Neuronal stem cell (in vitro differentiated cells): ENCODE results near the gene RNF152.

Experiments used
- DNase-seq: peaks from one replicate; pipeline ENCODE4 v3.0.0-alpha.2; 2013; ENCODE audit warnings: low spot score
- H2AFZ ChIP-seq: one replicate; pipeline ENCODE4 v1.6.1; 2013; ENCODE audit warnings: mild to moderate bottlenecking, low read length, inconsistent platforms
- H2AK5ac ChIP-seq: 2 replicates; pipeline ENCODE4 v1.6.1; 2013; ENCODE audit warnings: low read depth, mild to moderate bottlenecking, inconsistent platforms, low read length, moderate library complexity, mixed read lengths
- H2BK120ac ChIP-seq: 2 replicates; pipeline ENCODE4 v1.6.1; 2013; ENCODE audit warnings: low read depth, mild to moderate bottlenecking, inconsistent platforms, low read length, moderate library complexity, mixed read lengths
- H2BK12ac ChIP-seq: one replicate; pipeline ENCODE4 v1.6.1; 2013; ENCODE audit warnings: low read length, inconsistent platforms
- H2BK15ac ChIP-seq: 2 replicates; pipeline ENCODE4 v1.6.1; 2013; ENCODE audit warnings: mild to moderate bottlenecking, low read length, inconsistent platforms, mixed read lengths
- H2BK5ac ChIP-seq: one replicate; pipeline ENCODE4 v1.6.1; 2013; ENCODE audit warnings: inconsistent platforms, mild to moderate bottlenecking, low read length, moderate library complexity
- H3K14ac ChIP-seq: one replicate; pipeline ENCODE4 v1.6.1; 2013; ENCODE audit warnings: low read length, inconsistent platforms
- H3K18ac ChIP-seq: 2 replicates; pipeline ENCODE4 v1.6.1; 2013; ENCODE audit warnings: low read length, inconsistent platforms
- H3K23ac ChIP-seq: 2 replicates; pipeline ENCODE4 v1.6.1; 2013; ENCODE audit warnings: low read depth, mild to moderate bottlenecking, mixed read lengths, low read length, inconsistent platforms; ENCODE audit not compliant: poor library complexity
- H3K27ac ChIP-seq: replicated peaks from 3 replicates; pipeline ENCODE4 v1.5.1; 2013; ENCODE audit warnings: low read length, inconsistent platforms
- H3K27me3 ChIP-seq, 3 experiments: 2 replicates each; pipeline ENCODE4 v1.6.1; 2013; ENCODE audit warnings: low read length in 3 of 3, mild to moderate bottlenecking in 2 of 3, inconsistent platforms in 1 of 3, low read depth in 1 of 3, mixed read lengths in 1 of 3, moderate library complexity in 1 of 3; ENCODE audit not compliant: control insufficient read depth in 3 of 3, insufficient read depth in 3 of 3
- H3K36me3 ChIP-seq, 2 donors: replicated peaks in 1 of 2; 2 replicates each; pipeline ENCODE4 v1.6.1; 2013; ENCODE audit warnings: low read length in 2 of 2; ENCODE audit not compliant: control insufficient read depth in 2 of 2, insufficient read depth in 2 of 2
- H3K4ac ChIP-seq: 2 replicates; pipeline ENCODE4 v1.6.1; 2013; ENCODE audit warnings: inconsistent platforms, mild to moderate bottlenecking, low read length, moderate library complexity
- H3K4me1 ChIP-seq, 2 donors: 1 replicate in 1 of 2; 2 replicates in 1 of 2; pipeline ENCODE4 v1.6.1; 2013; ENCODE audit warnings: low read length in 2 of 2, low read depth in 1 of 2; ENCODE audit not compliant: control insufficient read depth in 2 of 2, insufficient read depth in 1 of 2
- H3K4me2 ChIP-seq: one replicate; pipeline ENCODE4 v1.6.1; 2013; ENCODE audit warnings: mild to moderate bottlenecking, low read length, inconsistent platforms; ENCODE audit not compliant: insufficient read depth, poor library complexity, severe bottlenecking
- H3K4me3 ChIP-seq, 2 donors: 2 replicates each; pipeline ENCODE4 v1.5.1; 2013; ENCODE audit warnings: low read length in 2 of 2, mild to moderate bottlenecking in 2 of 2, inconsistent platforms in 1 of 2, moderate library complexity in 1 of 2
- H3K79me1 ChIP-seq: one replicate; pipeline ENCODE4 v1.6.1; 2013; ENCODE audit warnings: low read depth, mild to moderate bottlenecking, inconsistent platforms, low read length, moderate library complexity
- H3K9ac ChIP-seq: one replicate; pipeline ENCODE4 v1.6.1; 2013; ENCODE audit warnings: mild to moderate bottlenecking, low read depth, low read length, inconsistent platforms; ENCODE audit not compliant: poor library complexity
- H3K9me3 ChIP-seq, 2 donors: replicated peaks in 1 of 2; 2 replicates each; pipeline versions ENCODE3 to v1.6.1; 2013; ENCODE audit warnings: low read length in 2 of 2, mild to moderate bottlenecking in 2 of 2, inconsistent platforms in 1 of 2, low read depth in 1 of 2, mixed read lengths in 1 of 2, moderate library complexity in 1 of 2; ENCODE audit not compliant: control insufficient read depth in 2 of 2, insufficient read depth in 1 of 2
- H4K8ac ChIP-seq: one replicate; pipeline ENCODE4 v1.6.1; 2013; ENCODE audit warnings: low read depth, mild to moderate bottlenecking, inconsistent platforms, low read length, moderate library complexity
- H4K91ac ChIP-seq: one replicate; pipeline ENCODE4 v1.6.1; 2013; ENCODE audit warnings: low read length, low read depth, mild to moderate bottlenecking, inconsistent platforms; ENCODE audit not compliant: poor library complexity
- whole genome bisulfite sequencing, 2 donors: extraction: QIAGEN DNeasy Blood & Tissue Kit; methylation state at CpG; one replicate each; pipeline ENCODE4 v1.1.7; 2013; ENCODE audit warnings: missing lambda C conversion rate in 2 of 2, mixed read lengths in 1 of 2; ENCODE audit not compliant: insufficient read length in 2 of 2, insufficient replicate concordance in 1 of 2; ENCODE audit errors: extremely low coverage in 2 of 2; 5-methylcytosine and 5-hydroxymethylcytosine counted together

The RNF152 gene

DNA sequence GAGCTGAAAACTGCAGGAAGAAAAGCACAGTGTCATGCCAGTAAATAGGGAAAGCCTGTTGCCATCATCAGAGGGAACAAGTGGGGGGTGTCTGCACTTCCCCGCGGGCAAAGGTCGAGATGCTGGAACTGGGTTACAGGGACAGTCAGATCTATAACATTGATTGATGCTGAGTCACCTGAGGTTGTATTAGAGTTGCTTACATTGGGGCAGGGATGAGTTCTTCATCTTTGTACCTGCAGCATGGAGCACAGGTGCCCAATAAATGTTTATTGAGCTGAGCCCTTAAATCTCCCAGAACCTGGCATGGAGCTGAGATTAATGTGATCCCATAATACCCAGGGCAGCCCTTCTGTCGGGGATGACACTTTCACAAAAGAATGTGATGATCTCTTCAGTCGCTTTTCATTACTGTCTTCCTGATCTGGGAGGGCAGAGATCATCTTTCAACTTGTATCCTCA is 5.9 kb upstream of the RNF152 start:
- no peak overlapping the region for H4K91ac ChIP-seq
- no peak overlapping the region for H3K14ac ChIP-seq
- H2BK12ac ChIP-seq = no peak overlapping the region
- DNase-seq = no peak
- no peak overlapping the region for H3K18ac ChIP-seq
- H3K23ac ChIP-seq = no peak overlapping the region
- no peak overlapping the region for H3K27ac ChIP-seq
- peaks cover 0 to 14% of the 10 kb centered on the region in 2 donors for H3K4me1 ChIP-seq
- no peak overlapping the region for H3K4ac ChIP-seq
- no peak overlapping the region for H2BK120ac ChIP-seq
- no peaks in the 10 kb centered on the region for H3K36me3 ChIP-seq
- no peaks in the 10 kb centered on the region for H3K9me3 ChIP-seq
- H2AFZ ChIP-seq = peak overlapping the region; percentile 32
- no peak overlapping the region for H3K9ac ChIP-seq
- H2AK5ac ChIP-seq = no peak overlapping the region
- H3K79me1 ChIP-seq = no peaks in the 10 kb centered on the region
- no peaks in the 10 kb centered on the region for H3K27me3 ChIP-seq
- H3K4me2 ChIP-seq = no peak overlapping the region
- no peak overlapping the region for H2BK5ac ChIP-seq
- no CpG with 5 or more reads among the region's 5 CpGs for WGBS, 2 donors
- H4K8ac ChIP-seq = no peak overlapping the region
- no peak overlapping the region for H2BK15ac ChIP-seq
- H3K4me3 ChIP-seq = no peak overlapping the region

DNA sequence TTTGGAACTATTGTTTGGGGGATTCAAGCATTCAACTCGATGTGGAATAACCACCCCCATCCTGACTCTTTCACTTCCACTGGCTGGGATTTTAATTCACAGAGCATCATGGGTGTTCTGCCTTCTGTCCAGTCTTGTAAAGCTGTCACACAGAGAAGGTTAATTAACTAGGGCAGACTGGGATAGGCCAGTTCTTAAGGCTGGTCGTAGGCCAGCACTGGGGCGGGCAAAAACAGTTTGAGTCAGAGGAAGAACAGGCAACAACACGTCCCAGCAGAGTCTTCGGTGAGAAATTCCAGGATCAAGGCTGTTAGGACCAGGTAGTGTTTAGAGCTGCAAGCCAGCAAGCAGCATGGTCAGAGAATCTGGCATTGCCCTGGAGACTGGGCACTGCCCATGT is 4.0 kb upstream of the RNF152 start:
- WGBS, 2 donors = no CpG with 5 or more reads among the region's 5 CpGs
- H2AFZ ChIP-seq = peak overlapping the region; percentile 54
- H3K9ac ChIP-seq = no peak overlapping the region
- H3K4ac ChIP-seq = no peak overlapping the region
- peak overlapping the region; percentile 57 for H3K27ac ChIP-seq
- H3K9me3 ChIP-seq = no peaks in the 10 kb centered on the region
- H3K27me3 ChIP-seq = no peaks in the 10 kb centered on the region
- no peak overlapping the region for H2BK5ac ChIP-seq
- H2AK5ac ChIP-seq = no peak overlapping the region
- no peak overlapping the region for H3K14ac ChIP-seq
- peak; percentile 54 for DNase-seq
- peaks cover 10 to 18% of the 10 kb centered on the region in 2 donors for H3K4me1 ChIP-seq
- H2BK120ac ChIP-seq = no peak overlapping the region
- no peaks in the 10 kb centered on the region for H3K79me1 ChIP-seq
- no peak overlapping the region for H2BK12ac ChIP-seq
- H3K4me2 ChIP-seq = no peak overlapping the region
- no peaks in the 10 kb centered on the region for H3K36me3 ChIP-seq
- H4K91ac ChIP-seq = no peak overlapping the region
- H3K23ac ChIP-seq = no peak overlapping the region
- no peak overlapping the region for H4K8ac ChIP-seq
- no peak overlapping the region for H3K4me3 ChIP-seq
- no peak overlapping the region for H2BK15ac ChIP-seq
- peak overlapping the region; percentile 62 for H3K18ac ChIP-seq

DNA sequence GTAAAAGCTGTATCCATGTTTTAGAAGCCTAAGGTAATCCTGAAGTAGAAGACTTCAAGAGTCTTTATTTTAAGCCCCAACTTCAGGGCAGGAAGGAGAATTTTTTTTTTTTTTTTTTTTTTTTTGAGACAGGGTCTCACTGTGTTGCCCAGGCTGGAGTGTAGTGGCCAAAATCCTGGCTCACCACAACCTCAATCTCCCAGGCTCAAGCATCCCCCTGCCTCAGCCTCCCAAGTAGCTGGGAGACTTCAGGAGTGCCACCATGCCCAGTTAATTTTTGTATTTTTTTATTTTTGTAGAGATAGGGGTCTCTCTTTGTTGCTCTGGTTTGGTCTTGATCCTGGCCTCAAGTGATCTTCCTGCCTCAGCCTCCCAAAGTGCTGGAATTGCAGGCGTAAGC is 3.3 kb upstream of the RNF152 start:
- DNase-seq = no peak
- Histone ChIP-seq H3K9me3 (no peaks in the 10 kb centered on the region), H2BK12ac (no peak overlapping the region), H3K27ac (peak overlapping the region; percentile 58), H3K4me1 (peaks cover 13 to 16% of the 10 kb centered on the region in 2 donors), H2BK120ac (no peak overlapping the region), H4K8ac (no peak overlapping the region), H2AK5ac (no peak overlapping the region), H3K4me3 (no peak overlapping the region), H2BK15ac (no peak overlapping the region), H3K36me3 (peaks cover 0 to 1% of the 10 kb centered on the region in 2 donors), H2BK5ac (no peak overlapping the region), H4K91ac (no peak overlapping the region), H3K27me3 (no peaks in the 10 kb centered on the region), H3K4me2 (no peak overlapping the region), H3K79me1 (no peaks in the 10 kb centered on the region), H3K4ac (no peak overlapping the region), H3K14ac (no peak overlapping the region), H3K18ac (no peak overlapping the region), H3K9ac (no peak overlapping the region), H2AFZ (peak overlapping the region; percentile 54), H3K23ac (no peak overlapping the region)
- WGBS, 2 donors = no CpG with 5 or more reads among the region's 1 CpG

DNA sequence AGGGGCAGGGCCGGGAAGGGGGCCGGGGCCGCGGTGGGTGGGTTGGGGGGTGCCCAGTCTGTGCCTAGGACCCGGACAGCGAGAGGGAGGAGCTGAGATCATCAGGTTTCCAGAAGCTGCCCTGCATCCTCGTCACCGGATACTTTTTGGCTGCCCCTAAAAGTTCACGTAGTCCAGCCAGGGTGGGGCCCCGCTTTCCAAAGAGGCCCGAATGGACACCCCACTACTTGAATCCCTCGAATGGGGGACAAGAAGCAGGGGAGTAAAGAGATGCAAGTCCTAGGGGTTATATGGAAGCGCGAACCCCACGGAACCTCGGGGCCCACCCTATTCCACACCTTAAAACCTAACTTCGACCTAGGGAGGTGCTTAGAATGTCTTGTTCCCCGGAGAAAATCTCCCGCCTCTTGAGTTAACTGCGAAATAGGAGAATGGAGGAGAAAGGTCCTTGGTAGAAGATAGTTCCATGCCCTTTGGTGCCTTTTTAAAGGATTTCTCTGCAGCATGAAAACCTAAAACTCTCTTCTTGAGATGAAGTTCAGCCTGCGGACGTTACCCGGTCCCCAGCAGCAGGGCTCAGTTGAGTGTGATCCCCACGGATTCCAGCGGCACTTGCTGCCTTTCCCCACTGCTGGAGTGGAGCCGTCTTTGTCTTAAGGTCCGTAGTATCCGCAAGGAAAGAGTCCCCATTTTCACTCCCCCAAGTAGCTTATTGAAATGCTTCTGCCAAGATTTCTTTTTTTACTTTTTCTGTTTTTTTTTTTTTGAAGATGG is 2.1 kb upstream of the RNF152 start:
- peaks cover 13 to 16% of the 10 kb centered on the region in 2 donors for H3K4me1 ChIP-seq
- peaks cover 2 to 3% of the 10 kb centered on the region in 2 donors for H3K9me3 ChIP-seq
- DNase-seq = no peak
- H3K36me3 ChIP-seq = peaks cover 2 to 13% of the 10 kb centered on the region in 2 donors
- peak overlapping the region; percentile 40 for H2BK15ac ChIP-seq
- no CpG with 5 or more reads among the region's 28 CpGs for WGBS, 2 donors
- peak overlapping the region; percentile 54 to 86 for H3K4me3 ChIP-seq
- no peak overlapping the region for H2BK5ac ChIP-seq
- peak overlapping the region; percentile 97 for H3K18ac ChIP-seq
- no peak overlapping the region for H3K23ac ChIP-seq
- no peak overlapping the region for H4K91ac ChIP-seq
- peak overlapping the region; percentile 92 for H2AFZ ChIP-seq
- no peak overlapping the region for H2AK5ac ChIP-seq
- peak overlapping the region; percentile 86 for H3K4me2 ChIP-seq
- H3K9ac ChIP-seq = peak overlapping the region; percentile 83
- no peak overlapping the region for H2BK120ac ChIP-seq
- no peak overlapping the region for H3K4ac ChIP-seq
- H2BK12ac ChIP-seq = no peak overlapping the region
- no peak overlapping the region for H3K27ac ChIP-seq
- H3K27me3 ChIP-seq = no peaks in the 10 kb centered on the region
- H3K14ac ChIP-seq = no peak overlapping the region
- no peak overlapping the region for H4K8ac ChIP-seq
- no peaks in the 10 kb centered on the region for H3K79me1 ChIP-seq
